K562 (cell line): ENCODE measurements around the gene SF3A2. TPM values are rescaled to one million over a fixed set of nuclear protein-coding genes. Genes with fewer than 3 reads are reported as not detected.

Experiments
- ATF7 ChIP-seq: fragments of 450-650 bp; IDR thresholded peaks from 2 replicates; pipeline ENCODE4 v1.7.1; 2014; ENCODE audit warnings: mild to moderate bottlenecking, moderate library complexity
- BRF1 ChIP-seq: IDR thresholded peaks from 3 replicates; pipeline ENCODE4 v1.6.1; 2011; ENCODE audit warnings: borderline replicate concordance, mild to moderate bottlenecking; ENCODE audit not compliant: insufficient read length; ENCODE audit errors: extremely low read depth
- NEUROD1 ChIP-seq: fragments of 150-350 bp; IDR thresholded peaks from 2 replicates; pipeline ENCODE4 v1.6.1; 2014; ENCODE audit warnings: borderline replicate concordance, low read length, low read depth; ENCODE audit not compliant: partially characterized antibody
- polyA plus RNA-seq, 8 experiments: library from polyadenylated mRNA; depleted of rRNA in 4 of 8; stranded (reverse) in 5 of 8; unstranded in 3 of 8; fragments of >200 nt; fragmentation: Nextera tagmentation in 2 of 8; fragmentation: Illumina TruSeq in 1 of 8; extraction: Ambion mirVana in 2 of 8; extraction: Trizol in 1 of 8; gene quantifications; 2 replicates each; pipeline versions ENCODE4 v1.2.1 to v1.2.3, GENCODE V29; 2011 to 2014; ENCODE audit warnings: inconsistent platforms in 1 of 8, missing spikeins in 1 of 8
- total RNA-seq, 7 experiments: library from RNA; depleted of rRNA in 6 of 7; stranded (reverse); fragments of >200 nt in 6 of 7; fragmentation: Illumina TruSeq in 2 of 7; extraction: Trizol in 2 of 7; gene quantifications; 2 replicates each; pipeline versions ENCODE4 v1.2.1 to v1.2.3, GENCODE V29; 2011 to 2021; ENCODE audit warnings: low replicate concordance in 1 of 7
- TF ChIP-seq, protein P1 (sequence below): fragments of 450-650 bp; IDR thresholded peaks from 2 replicates; pipeline ENCODE4 v1.6.1; 2016; ENCODE audit warnings: low read depth
- TF ChIP-seq, protein P2 (sequence below): fragments of 200-400 bp; formaldehyde crosslinking; IDR thresholded peaks from 2 replicates; pipeline ENCODE4 v1.6.1; 2017; ENCODE audit warnings: mild to moderate bottlenecking, low read depth, low read length, moderate library complexity
- TF ChIP-seq, protein P3 (sequence below): sonication (generic); formaldehyde crosslinking; IDR thresholded peaks from 2 replicates; pipeline ENCODE4 v1.8.1; 2023; ENCODE audit warnings: missing genetic modification reagents, mild to moderate bottlenecking, borderline replicate concordance
- TF ChIP-seq, protein P4 (sequence below): fragments of 450-650 bp; IDR thresholded peaks from 2 replicates; pipeline ENCODE4 v1.7.0; 2016; ENCODE audit warnings: borderline replicate concordance

The SF3A2 gene
- total and polyA plus RNA-seq, 9 of the 15 experiments (the other 6 are each of a cell fraction or from before 2014, with no cell fraction given), result 0.17 to 194 (median 22.8) TPM

DNA sequence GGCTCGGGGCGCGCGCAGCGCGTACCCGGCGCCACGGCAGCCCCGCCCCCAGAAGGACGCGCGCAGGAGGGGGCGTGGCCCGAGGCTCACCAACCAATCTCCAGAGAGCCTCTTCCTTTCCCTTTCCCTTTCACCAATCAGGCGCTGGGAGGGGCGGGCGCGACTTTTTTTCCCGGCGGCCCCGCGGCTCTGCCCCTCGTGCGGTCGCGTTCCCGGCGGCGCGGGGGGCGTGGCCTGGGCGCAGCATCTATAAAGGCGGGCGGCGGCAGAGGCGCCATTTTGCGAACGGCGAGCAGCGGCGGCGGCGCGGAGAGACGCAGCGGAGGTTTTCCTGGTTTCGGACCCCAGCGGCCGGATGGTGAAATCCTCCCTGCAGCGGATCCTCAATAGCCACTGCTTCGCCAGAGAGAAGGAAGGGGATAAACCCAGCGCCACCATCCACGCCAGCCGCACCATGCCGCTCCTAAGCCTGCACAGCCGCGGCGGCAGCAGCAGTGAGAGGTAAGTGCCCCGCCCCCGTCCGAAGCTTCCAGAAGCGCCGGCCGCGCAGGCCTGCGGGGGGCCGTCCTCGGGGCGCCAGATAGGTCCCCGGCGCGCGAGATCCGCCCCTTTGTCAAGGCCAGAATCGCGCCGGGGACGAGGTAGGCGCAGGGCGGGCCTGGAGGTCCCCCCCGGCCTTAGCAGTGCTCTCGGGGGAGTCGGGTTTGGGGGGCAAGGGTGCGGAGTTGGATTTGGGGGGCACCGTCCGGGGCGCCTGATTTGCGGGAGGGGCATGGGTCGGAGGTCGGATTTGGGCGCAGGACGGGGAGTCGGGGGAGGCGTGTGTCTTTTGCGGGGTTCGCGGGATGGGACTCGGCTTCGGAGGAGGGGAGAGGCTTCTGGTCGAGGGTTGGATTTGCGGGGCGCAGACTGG, 32.9 kb downstream of the SF3A2 start (continued):
- TF ChIP-seq, protein P1, sequence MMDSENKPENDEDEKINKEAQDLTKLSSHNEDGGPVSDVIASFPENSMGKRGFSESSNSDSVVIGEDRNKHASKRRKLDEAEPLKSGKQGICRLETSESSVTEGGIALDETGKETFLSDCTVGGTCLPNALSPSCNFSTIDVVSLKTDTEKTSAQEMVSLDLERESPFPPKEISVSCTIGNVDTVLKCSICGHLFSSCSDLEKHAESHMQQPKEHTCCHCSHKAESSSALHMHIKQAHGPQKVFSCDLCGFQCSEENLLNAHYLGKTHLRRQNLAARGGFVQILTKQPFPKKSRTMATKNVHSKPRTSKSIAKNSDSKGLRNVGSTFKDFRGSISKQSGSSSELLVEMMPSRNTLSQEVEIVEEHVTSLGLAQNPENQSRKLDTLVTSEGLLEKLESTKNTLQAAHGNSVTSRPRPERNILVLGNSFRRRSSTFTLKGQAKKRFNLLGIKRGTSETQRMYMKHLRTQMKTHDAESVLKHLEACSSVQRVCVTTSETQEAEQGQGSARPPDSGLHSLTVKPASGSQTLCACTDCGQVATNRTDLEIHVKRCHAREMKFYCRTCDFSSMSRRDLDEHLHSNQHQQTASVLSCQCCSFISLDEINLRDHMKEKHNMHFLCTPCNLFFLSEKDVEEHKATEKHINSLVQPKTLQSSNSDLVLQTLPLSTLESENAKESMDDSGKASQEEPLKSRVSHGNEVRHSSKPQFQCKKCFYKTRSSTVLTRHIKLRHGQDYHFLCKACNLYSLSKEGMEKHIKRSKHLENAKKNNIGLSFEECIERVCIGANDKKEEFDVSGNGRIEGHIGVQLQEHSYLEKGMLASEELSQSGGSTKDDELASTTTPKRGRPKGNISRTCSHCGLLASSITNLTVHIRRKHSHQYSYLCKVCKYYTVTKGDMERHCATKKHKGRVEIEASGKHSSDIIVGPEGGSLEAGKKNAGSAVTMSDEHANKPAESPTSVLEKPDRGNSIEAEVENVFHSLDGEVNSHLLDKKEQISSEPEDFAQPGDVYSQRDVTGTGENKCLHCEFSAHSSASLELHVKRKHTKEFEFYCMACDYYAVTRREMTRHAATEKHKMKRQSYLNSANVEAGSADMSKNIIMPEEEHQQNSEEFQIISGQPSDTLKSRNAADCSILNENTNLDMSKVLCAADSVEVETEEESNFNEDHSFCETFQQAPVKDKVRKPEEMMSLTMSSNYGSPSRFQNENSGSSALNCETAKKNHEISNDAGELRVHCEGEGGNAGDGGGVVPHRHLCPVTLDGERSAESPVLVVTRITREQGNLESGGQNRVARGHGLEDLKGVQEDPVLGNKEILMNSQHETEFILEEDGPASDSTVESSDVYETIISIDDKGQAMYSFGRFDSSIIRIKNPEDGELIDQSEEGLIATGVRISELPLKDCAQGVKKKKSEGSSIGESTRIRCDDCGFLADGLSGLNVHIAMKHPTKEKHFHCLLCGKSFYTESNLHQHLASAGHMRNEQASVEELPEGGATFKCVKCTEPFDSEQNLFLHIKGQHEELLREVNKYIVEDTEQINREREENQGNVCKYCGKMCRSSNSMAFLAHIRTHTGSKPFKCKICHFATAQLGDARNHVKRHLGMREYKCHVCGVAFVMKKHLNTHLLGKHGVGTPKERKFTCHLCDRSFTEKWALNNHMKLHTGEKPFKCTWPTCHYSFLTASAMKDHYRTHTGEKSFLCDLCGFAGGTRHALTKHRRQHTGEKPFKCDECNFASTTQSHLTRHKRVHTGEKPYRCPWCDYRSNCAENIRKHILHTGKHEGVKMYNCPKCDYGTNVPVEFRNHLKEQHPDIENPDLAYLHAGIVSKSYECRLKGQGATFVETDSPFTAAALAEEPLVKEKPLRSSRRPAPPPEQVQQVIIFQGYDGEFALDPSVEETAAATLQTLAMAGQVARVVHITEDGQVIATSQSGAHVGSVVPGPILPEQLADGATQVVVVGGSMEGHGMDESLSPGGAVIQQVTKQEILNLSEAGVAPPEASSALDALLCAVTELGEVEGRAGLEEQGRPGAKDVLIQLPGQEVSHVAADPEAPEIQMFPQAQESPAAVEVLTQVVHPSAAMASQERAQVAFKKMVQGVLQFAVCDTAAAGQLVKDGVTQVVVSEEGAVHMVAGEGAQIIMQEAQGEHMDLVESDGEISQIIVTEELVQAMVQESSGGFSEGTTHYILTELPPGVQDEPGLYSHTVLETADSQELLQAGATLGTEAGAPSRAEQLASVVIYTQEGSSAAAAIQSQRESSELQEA, result no peak
- TF ChIP-seq ATF7 (peak; percentile 81), NEUROD1 (peak; percentile 50), BRF1 (no peak)
- TF ChIP-seq, protein P2, sequence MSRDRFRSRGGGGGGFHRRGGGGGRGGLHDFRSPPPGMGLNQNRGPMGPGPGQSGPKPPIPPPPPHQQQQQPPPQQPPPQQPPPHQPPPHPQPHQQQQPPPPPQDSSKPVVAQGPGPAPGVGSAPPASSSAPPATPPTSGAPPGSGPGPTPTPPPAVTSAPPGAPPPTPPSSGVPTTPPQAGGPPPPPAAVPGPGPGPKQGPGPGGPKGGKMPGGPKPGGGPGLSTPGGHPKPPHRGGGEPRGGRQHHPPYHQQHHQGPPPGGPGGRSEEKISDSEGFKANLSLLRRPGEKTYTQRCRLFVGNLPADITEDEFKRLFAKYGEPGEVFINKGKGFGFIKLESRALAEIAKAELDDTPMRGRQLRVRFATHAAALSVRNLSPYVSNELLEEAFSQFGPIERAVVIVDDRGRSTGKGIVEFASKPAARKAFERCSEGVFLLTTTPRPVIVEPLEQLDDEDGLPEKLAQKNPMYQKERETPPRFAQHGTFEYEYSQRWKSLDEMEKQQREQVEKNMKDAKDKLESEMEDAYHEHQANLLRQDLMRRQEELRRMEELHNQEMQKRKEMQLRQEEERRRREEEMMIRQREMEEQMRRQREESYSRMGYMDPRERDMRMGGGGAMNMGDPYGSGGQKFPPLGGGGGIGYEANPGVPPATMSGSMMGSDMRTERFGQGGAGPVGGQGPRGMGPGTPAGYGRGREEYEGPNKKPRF, result no peak
- TF ChIP-seq, protein P3, sequence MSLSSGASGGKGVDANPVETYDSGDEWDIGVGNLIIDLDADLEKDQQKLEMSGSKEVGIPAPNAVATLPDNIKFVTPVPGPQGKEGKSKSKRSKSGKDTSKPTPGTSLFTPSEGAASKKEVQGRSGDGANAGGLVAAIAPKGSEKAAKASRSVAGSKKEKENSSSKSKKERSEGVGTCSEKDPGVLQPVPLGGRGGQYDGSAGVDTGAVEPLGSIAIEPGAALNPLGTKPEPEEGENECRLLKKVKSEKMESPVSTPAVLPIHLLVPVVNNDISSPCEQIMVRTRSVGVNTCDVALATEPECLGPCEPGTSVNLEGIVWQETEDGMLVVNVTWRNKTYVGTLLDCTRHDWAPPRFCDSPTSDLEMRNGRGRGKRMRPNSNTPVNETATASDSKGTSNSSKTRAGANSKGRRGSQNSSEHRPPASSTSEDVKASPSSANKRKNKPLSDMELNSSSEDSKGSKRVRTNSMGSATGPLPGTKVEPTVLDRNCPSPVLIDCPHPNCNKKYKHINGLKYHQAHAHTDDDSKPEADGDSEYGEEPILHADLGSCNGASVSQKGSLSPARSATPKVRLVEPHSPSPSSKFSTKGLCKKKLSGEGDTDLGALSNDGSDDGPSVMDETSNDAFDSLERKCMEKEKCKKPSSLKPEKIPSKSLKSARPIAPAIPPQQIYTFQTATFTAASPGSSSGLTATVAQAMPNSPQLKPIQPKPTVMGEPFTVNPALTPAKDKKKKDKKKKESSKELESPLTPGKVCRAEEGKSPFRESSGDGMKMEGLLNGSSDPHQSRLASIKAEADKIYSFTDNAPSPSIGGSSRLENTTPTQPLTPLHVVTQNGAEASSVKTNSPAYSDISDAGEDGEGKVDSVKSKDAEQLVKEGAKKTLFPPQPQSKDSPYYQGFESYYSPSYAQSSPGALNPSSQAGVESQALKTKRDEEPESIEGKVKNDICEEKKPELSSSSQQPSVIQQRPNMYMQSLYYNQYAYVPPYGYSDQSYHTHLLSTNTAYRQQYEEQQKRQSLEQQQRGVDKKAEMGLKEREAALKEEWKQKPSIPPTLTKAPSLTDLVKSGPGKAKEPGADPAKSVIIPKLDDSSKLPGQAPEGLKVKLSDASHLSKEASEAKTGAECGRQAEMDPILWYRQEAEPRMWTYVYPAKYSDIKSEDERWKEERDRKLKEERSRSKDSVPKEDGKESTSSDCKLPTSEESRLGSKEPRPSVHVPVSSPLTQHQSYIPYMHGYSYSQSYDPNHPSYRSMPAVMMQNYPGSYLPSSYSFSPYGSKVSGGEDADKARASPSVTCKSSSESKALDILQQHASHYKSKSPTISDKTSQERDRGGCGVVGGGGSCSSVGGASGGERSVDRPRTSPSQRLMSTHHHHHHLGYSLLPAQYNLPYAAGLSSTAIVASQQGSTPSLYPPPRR, result no peak; the same call in 1 of the 2 replicates
- TF ChIP-seq, protein P4, sequence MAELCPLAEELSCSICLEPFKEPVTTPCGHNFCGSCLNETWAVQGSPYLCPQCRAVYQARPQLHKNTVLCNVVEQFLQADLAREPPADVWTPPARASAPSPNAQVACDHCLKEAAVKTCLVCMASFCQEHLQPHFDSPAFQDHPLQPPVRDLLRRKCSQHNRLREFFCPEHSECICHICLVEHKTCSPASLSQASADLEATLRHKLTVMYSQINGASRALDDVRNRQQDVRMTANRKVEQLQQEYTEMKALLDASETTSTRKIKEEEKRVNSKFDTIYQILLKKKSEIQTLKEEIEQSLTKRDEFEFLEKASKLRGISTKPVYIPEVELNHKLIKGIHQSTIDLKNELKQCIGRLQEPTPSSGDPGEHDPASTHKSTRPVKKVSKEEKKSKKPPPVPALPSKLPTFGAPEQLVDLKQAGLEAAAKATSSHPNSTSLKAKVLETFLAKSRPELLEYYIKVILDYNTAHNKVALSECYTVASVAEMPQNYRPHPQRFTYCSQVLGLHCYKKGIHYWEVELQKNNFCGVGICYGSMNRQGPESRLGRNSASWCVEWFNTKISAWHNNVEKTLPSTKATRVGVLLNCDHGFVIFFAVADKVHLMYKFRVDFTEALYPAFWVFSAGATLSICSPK, result no peak
